SK-N-SH (cell line): Measurements from ENCODE around the gene SPIN1.

ENCODE experiments used
- GABPA ChIP-seq: IDR thresholded peaks from 2 replicates; pipeline ENCODE4 v1.4.0; 2012; ENCODE audit warnings: low read depth, mild to moderate bottlenecking
- POLR2AphosphoS5 ChIP-seq: IDR thresholded peaks from 2 replicates; pipeline ENCODE4 v1.6.1; 2012; ENCODE audit warnings: low read depth, low read length
- RCOR1 ChIP-seq: fragments of 150-350 bp; IDR thresholded peaks from 2 replicates; pipeline ENCODE4 v1.6.1; 2017; ENCODE audit warnings: antibody characterized with exemption, low read length
- SMC3 ChIP-seq: IDR thresholded peaks from 2 replicates; pipeline ENCODE4 v1.6.1; 2012; ENCODE audit warnings: low read depth, low read length, improper control_type of control experiment
- USF2 ChIP-seq: fragments of 150-350 bp; IDR thresholded peaks from 2 replicates; pipeline ENCODE4 v1.6.1; 2017; ENCODE audit warnings: antibody characterized with exemption, low read length, low read depth, borderline replicate concordance
- TF ChIP-seq, protein P1 (sequence below): fragments of 200-600 bp; sonication (generic); IDR thresholded peaks from 2 replicates; pipeline ENCODE4 v1.6.1; 2017; ENCODE audit warnings: antibody characterized with exemption, mild to moderate bottlenecking, moderate library complexity
- TF ChIP-seq, protein P2 (sequence below): IDR thresholded peaks from 2 replicates; pipeline ENCODE4 v1.4.0; 2012; ENCODE audit warnings: low read depth, borderline replicate concordance
- TF ChIP-seq, protein P3 (sequence below): IDR thresholded peaks from 2 replicates; pipeline ENCODE4 v1.6.1; 2012; ENCODE audit warnings: mild to moderate bottlenecking, low read depth, low read length, moderate library complexity

GRCh38 chr9:88503845-88504764 is 115.9 kb downstream of the SPIN1 start:
- TF ChIP-seq RCOR1 (no peak), POLR2AphosphoS5 (no peak), SMC3 (no peak), GABPA (no peak), USF2 (no peak)
- TF ChIP-seq, protein P1, sequence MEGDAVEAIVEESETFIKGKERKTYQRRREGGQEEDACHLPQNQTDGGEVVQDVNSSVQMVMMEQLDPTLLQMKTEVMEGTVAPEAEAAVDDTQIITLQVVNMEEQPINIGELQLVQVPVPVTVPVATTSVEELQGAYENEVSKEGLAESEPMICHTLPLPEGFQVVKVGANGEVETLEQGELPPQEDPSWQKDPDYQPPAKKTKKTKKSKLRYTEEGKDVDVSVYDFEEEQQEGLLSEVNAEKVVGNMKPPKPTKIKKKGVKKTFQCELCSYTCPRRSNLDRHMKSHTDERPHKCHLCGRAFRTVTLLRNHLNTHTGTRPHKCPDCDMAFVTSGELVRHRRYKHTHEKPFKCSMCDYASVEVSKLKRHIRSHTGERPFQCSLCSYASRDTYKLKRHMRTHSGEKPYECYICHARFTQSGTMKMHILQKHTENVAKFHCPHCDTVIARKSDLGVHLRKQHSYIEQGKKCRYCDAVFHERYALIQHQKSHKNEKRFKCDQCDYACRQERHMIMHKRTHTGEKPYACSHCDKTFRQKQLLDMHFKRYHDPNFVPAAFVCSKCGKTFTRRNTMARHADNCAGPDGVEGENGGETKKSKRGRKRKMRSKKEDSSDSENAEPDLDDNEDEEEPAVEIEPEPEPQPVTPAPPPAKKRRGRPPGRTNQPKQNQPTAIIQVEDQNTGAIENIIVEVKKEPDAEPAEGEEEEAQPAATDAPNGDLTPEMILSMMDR = no peak
- TF ChIP-seq, protein P2, sequence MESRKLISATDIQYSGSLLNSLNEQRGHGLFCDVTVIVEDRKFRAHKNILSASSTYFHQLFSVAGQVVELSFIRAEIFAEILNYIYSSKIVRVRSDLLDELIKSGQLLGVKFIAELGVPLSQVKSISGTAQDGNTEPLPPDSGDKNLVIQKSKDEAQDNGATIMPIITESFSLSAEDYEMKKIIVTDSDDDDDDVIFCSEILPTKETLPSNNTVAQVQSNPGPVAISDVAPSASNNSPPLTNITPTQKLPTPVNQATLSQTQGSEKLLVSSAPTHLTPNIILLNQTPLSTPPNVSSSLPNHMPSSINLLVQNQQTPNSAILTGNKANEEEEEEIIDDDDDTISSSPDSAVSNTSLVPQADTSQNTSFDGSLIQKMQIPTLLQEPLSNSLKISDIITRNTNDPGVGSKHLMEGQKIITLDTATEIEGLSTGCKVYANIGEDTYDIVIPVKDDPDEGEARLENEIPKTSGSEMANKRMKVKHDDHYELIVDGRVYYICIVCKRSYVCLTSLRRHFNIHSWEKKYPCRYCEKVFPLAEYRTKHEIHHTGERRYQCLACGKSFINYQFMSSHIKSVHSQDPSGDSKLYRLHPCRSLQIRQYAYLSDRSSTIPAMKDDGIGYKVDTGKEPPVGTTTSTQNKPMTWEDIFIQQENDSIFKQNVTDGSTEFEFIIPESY = no peak
- TF ChIP-seq, protein P3, sequence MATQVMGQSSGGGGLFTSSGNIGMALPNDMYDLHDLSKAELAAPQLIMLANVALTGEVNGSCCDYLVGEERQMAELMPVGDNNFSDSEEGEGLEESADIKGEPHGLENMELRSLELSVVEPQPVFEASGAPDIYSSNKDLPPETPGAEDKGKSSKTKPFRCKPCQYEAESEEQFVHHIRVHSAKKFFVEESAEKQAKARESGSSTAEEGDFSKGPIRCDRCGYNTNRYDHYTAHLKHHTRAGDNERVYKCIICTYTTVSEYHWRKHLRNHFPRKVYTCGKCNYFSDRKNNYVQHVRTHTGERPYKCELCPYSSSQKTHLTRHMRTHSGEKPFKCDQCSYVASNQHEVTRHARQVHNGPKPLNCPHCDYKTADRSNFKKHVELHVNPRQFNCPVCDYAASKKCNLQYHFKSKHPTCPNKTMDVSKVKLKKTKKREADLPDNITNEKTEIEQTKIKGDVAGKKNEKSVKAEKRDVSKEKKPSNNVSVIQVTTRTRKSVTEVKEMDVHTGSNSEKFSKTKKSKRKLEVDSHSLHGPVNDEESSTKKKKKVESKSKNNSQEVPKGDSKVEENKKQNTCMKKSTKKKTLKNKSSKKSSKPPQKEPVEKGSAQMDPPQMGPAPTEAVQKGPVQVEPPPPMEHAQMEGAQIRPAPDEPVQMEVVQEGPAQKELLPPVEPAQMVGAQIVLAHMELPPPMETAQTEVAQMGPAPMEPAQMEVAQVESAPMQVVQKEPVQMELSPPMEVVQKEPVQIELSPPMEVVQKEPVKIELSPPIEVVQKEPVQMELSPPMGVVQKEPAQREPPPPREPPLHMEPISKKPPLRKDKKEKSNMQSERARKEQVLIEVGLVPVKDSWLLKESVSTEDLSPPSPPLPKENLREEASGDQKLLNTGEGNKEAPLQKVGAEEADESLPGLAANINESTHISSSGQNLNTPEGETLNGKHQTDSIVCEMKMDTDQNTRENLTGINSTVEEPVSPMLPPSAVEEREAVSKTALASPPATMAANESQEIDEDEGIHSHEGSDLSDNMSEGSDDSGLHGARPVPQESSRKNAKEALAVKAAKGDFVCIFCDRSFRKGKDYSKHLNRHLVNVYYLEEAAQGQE = no peak
